Naive thymus-derived CD4-positive, alpha-beta T cell (primary cell): Measurements from ENCODE around the gene SPSB3. TPM values are rescaled to one million over a fixed set of nuclear protein-coding genes. Genes with fewer than 3 reads are reported as not detected.
A peak's percentile ranks its signal among the peaks of the same experiment; 100 is the strongest.

ENCODE experiments used
- ATAC-seq: fragments of 150-1000 bp; cut with Tn5 transposase; 2 replicates; pipeline ENCODE4 v1.10.0; 2021; ENCODE audit warnings: mild to moderate bottlenecking, moderate library complexity
- CTCF ChIA-PET: fragments of 350-600 bp; sonication (Branson Sonifier 250); formaldehyde crosslinking; loops from one replicate; lab custom pipeline; 2021; ENCODE audit warnings: antibody characterized with exemption; lab: Charles Lee
- POLR2A ChIA-PET: fragments of 350-600 bp; sonication (Branson Sonifier 250); formaldehyde crosslinking; loops from one replicate; lab custom pipeline; 2021; ENCODE audit warnings: antibody characterized with exemption, inconsistent platforms; lab: Charles Lee
- DNase-seq, 9 donors: peaks; one replicate each; pipeline versions ENCODE4 v3.0.0 to v3.0.0-alpha.2; 2020 to 2022; ENCODE audit warnings: mixed read lengths in 1 of 9
- H3K27ac ChIP-seq: one replicate; pipeline ENCODE4 v1.7.0; 2013; ENCODE audit warnings: mild to moderate bottlenecking, low read depth, low read length, moderate library complexity
- H3K27me3 ChIP-seq, 2 donors: one replicate each; pipeline ENCODE4 v1.7.0; 2013; ENCODE audit warnings: low read length in 2 of 2, mild to moderate bottlenecking in 2 of 2, moderate library complexity in 2 of 2; ENCODE audit not compliant: control insufficient read depth in 2 of 2, insufficient read depth in 2 of 2
- H3K36me3 ChIP-seq, 3 experiments: 1 replicate in 2 of 3; 2 replicates in 1 of 3; pipeline ENCODE4 v1.7.0; 2013; ENCODE audit warnings: low read length in 3 of 3, mild to moderate bottlenecking in 3 of 3, moderate library complexity in 1 of 3; ENCODE audit not compliant: insufficient read depth in 3 of 3, control insufficient read depth in 2 of 3
- H3K4me1 ChIP-seq, 2 donors: one replicate each; pipeline ENCODE4 v1.7.0; 2013; ENCODE audit warnings: low read length in 2 of 2, mild to moderate bottlenecking in 2 of 2, moderate library complexity in 1 of 2; ENCODE audit not compliant: control insufficient read depth in 2 of 2, insufficient read depth in 2 of 2
- H3K4me3 ChIP-seq: 2 replicates; pipeline ENCODE4 v1.7.0; 2013; ENCODE audit warnings: mild to moderate bottlenecking, low read length
- H3K9me3 ChIP-seq, 3 experiments: 1 replicate in 2 of 3; 2 replicates in 1 of 3; pipeline ENCODE4 v1.7.0; 2013; ENCODE audit warnings: low read length in 3 of 3; ENCODE audit not compliant: control insufficient read depth in 2 of 3
- H3K27ac Mint-ChIP-seq, 9 donors: one replicate each; pipeline ENCODE4 v1.8.0; 2020 to 2022; ENCODE audit warnings: mixed read lengths in 9 of 9, mild to moderate bottlenecking in 8 of 9, moderate library complexity in 5 of 9, inconsistent platforms in 2 of 9
- H3K27me3 Mint-ChIP-seq, 5 donors: one replicate each; pipeline ENCODE4 v1.8.0; 2021 to 2022; ENCODE audit warnings: mixed read lengths in 5 of 5, mild to moderate bottlenecking in 1 of 5
- H3K36me3 Mint-ChIP-seq, 5 donors: one replicate each; pipeline ENCODE4 v1.8.0; 2020 to 2022; ENCODE audit warnings: mixed read lengths in 5 of 5, mild to moderate bottlenecking in 3 of 5, inconsistent platforms in 1 of 5
- H3K4me1 Mint-ChIP-seq, 7 donors: one replicate each; pipeline ENCODE4 v1.8.0; 2020 to 2022; ENCODE audit warnings: mixed read lengths in 7 of 7, mild to moderate bottlenecking in 3 of 7, inconsistent platforms in 1 of 7
- H3K4me3 Mint-ChIP-seq, 10 donors: one replicate each; pipeline ENCODE4 v1.8.0; 2020 to 2022; ENCODE audit warnings: mild to moderate bottlenecking in 10 of 10, mixed read lengths in 10 of 10, moderate library complexity in 6 of 10, inconsistent platforms in 2 of 10
- H3K9me3 Mint-ChIP-seq, 11 donors: one replicate each; pipeline ENCODE4 v1.8.0; 2020 to 2022; ENCODE audit warnings: mixed read lengths in 11 of 11, mild to moderate bottlenecking in 4 of 11, inconsistent platforms in 1 of 11, moderate library complexity in 1 of 11
- intact Hi-C, 2 donors: fragments of 100-400 bp; cut with micrococcal nuclease; formaldehyde crosslinking; loops; one replicate each; pipeline ENCODE4 v1.15.1; 2023
- polyA plus RNA-seq, 2 donors: library from polyadenylated mRNA; unstranded; fragments of 300-500 nt; fragmentation: Illumina TruSeq; gene quantifications; one replicate each; pipeline ENCODE4 v1.2.3, GENCODE V29; 2021
- total RNA-seq, 6 experiments: library from RNA in 5 of 6; stranded (reverse) in 5 of 6; gene quantifications; 1 replicate in 5 of 6; 2 replicates in 1 of 6; pipeline ENCODE4 v1.2.3 and lab custom pipeline; 2021 to 2026

The SPSB3 gene
- total and polyA plus RNA-seq, 7 experiments from 2014 or later, result 38.2 to 127 (median 67.0) TPM

DNA sequence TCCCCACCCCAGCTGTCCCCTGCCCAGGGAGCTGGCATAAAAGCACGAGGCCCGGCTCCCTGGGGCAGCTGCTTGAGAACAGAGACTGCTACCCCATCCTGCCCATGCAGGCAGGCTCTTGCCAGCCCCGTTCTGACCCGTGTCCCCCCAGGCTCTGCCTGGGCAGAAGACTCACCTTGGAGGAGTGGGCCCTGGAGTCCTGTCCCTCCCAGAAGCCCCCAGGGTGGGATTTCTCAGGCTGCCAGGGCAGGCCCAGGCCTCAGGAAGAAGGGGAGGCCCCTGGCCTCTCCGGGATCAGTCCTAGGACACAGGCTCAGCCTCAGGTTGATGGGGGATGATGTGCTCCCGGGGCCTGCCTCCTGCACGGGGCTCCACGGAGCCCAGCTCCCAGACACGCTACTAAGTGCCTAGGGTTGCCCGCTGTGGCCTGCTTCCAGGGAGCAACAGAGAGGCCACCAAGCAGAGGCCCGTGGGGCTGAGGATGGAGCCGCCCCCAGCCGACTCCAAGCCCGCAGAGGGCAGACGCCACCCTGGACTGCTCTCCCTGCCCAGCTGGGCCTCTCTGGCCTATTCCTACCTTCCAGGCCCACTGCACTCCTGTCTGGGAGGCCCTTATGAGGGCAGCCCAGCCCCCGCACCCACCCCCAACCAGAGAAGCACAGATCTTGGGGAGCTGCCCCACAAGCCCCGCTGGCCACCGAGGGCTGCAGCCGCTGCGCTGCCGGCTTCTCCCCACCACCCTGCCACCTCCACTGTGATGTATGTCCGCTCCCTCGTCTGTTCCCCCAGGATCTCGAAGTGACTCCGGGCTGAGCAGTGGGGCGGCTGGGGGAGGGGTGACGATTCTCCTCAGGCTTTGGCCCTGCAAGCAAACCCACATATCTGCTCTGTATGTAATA lies 12.7 kb downstream of the SPSB3 start:
- Histone ChIP-seq H3K36me3 (peaks cover 0 to 50% (median 0%) of the 10 kb centered on the region in 3 experiments), H3K4me1 (peaks cover 13 to 21% of the 10 kb centered on the region in 2 donors), H3K27ac (peak overlapping the region; percentile 85), H3K4me3 (no peak overlapping the region), H3K9me3 (no peaks in the 10 kb centered on the region), H3K27me3 (no peaks in the 10 kb centered on the region)
- peaks cover 8 to 20% (median 13%) of the 10 kb centered on the region in 7 donors for H3K4me1 Mint-ChIP-seq
- DNase-seq, result no peak
- H3K27me3 Mint-ChIP-seq, result peaks cover 0 to 2% (median 0%) of the 10 kb centered on the region in 5 donors
- H3K9me3 Mint-ChIP-seq, result peaks cover 0 to 3% (median 0%) of the 10 kb centered on the region in 11 donors
- peak overlapping the region in 7 of 9 donors; percentile 21 to 83 (median 70) for H3K27ac Mint-ChIP-seq
- ChIA-PET CTCF (interaction anchor here (0.7 to 3.3 kb wide), 3 partner anchors 13 to 71 kb away, joined by 3 to 13 read pairs (median 3); partner anchors contain the start of genes NUBP2 and SPSB3), POLR2A (interaction anchor here (1.4 to 7.9 kb wide), 2 partner anchors 8 to 12 kb away, joined by 5 to 93 read pairs; partner anchors contain the start of genes NUBP2 and SPSB3)
- H3K36me3 Mint-ChIP-seq, result peaks cover 0 to 9% (median 0%) of the 10 kb centered on the region in 5 donors
- H3K4me3 Mint-ChIP-seq, result peak overlapping the region; percentile 37 to 98 (median 80)
- no peak for ATAC-seq
- intact Hi-C loops, result loop anchor here (2.0 to 10.0 kb wide), 4 partner anchors 237 to 498 kb away; partner anchors contain the start of genes RNPS1 (in 1 of the 2), TMEM204 (in 1 of the 2) and UBE2I (in 1 of the 2)

DNA sequence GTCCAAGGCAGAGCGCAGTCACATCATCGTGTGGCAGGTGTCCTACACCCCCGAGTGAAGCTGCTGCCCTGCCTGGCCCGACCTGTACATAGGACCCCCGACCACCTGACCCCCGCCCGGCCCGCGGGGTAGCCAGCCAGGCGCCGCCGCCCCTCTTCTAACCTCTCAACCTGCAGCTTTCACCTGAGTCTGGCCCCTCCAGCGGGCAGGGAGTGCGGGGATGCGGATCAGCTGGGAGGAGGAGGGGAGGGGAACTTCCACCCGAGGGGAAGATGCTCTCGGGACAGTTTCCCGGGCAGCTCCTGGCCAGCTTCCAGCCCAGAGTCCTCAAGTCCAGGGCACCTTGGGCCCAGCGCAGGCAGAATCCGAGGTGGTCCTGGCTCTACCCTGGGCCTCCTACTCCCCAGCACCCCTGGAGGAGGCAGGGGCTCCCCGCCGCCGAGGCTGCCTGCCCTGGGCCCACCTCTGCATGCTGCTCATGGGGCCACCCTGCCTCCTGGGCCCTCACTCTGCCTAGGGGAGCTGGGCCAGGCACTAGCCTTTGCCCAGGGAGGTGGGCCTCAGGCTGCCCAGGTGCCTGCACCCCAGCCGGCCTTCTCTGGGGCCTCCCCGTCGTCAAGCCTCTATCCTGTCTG lies 13.5 kb downstream of the SPSB3 start:
- CTCF ChIA-PET, result no interaction called here
- H3K27me3 Mint-ChIP-seq, result peaks cover 0 to 2% (median 0%) of the 10 kb centered on the region in 5 donors
- peak overlapping the region in 1 of 10 donors; percentile 21 for H3K4me3 Mint-ChIP-seq
- POLR2A ChIA-PET, result interaction anchor here (1.4 to 7.9 kb wide), 2 partner anchors 9 to 13 kb away, joined by 5 to 93 read pairs; partner anchors contain the start of genes NUBP2 and SPSB3
- Histone ChIP-seq H3K9me3 (no peaks in the 10 kb centered on the region), H3K4me3 (no peak overlapping the region), H3K27me3 (no peaks in the 10 kb centered on the region), H3K36me3 (peaks cover 0 to 57% (median 0%) of the 10 kb centered on the region in 3 experiments), H3K27ac (no peak overlapping the region), H3K4me1 (peaks cover 5 to 14% of the 10 kb centered on the region in 2 donors)
- peaks cover 0 to 3% (median 0%) of the 10 kb centered on the region in 11 donors for H3K9me3 Mint-ChIP-seq
- intact Hi-C loops, result no loop called here
- H3K36me3 Mint-ChIP-seq, result peaks cover 0 to 9% (median 0%) of the 10 kb centered on the region in 5 donors
- H3K4me1 Mint-ChIP-seq, result peaks cover 8 to 18% (median 13%) of the 10 kb centered on the region in 7 donors
- DNase-seq (no peak), ATAC-seq (no peak)
- H3K27ac Mint-ChIP-seq, result peak overlapping the region in 1 of 9 donors; percentile 33

DNA sequence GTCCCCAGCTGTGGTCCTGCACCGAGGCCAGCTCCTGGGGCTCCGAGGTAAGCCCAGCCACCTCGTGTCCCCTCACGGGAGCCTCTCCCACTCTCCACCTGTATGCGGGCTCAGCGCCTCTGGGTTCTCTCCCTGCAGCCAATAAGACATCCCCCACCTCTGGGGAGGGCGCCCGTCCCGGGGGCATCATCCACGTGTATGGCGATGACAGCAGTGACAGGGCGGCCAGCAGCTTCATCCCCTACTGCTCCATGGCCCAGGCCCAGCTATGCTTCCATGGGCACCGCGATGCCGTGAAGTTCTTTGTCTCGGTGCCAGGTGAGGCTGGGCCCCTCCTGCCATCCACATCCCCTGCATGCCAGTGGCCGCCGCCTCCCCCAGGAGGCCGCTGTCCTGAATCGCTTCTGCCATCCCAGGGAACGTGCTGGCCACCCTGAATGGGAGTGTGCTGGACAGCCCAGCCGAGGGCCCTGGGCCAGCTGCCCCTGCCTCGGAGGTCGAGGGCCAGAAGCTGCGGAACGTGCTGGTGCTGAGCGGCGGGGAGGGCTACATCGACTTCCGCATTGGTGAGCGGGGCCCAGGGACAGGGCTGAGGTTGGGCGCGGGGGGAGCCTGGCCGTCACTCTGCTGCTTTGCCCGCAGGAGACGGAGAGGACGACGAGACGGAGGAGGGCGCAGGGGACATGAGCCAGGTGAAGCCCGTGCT lies 14.2 kb downstream of the SPSB3 start:
- peaks cover 0 to 9% (median 0%) of the 10 kb centered on the region in 5 donors for H3K36me3 Mint-ChIP-seq
- CTCF ChIA-PET, result no interaction called here
- peaks cover 8 to 16% (median 12%) of the 10 kb centered on the region in 7 donors for H3K4me1 Mint-ChIP-seq
- no peaks in the 10 kb centered on the region for H3K9me3 ChIP-seq
- H3K4me3 ChIP-seq, result no peak overlapping the region
- no peak overlapping the region for H3K27ac ChIP-seq
- H3K27ac Mint-ChIP-seq, result peak overlapping the region in 2 of 9 donors; percentile 54 to 71
- H3K36me3 ChIP-seq, result peaks cover 0 to 57% (median 0%) of the 10 kb centered on the region in 3 experiments
- DNase-seq (peak in 1 of 9 donors; percentile 12), ATAC-seq (no peak)
- POLR2A ChIA-PET, result interaction anchor here (1.4 to 7.9 kb wide), 2 partner anchors 9 to 13 kb away, joined by 5 to 93 read pairs; partner anchors contain the start of genes NUBP2 and SPSB3
- peaks cover 0 to 3% (median 0%) of the 10 kb centered on the region in 11 donors for H3K9me3 Mint-ChIP-seq
- no peaks in the 10 kb centered on the region for H3K27me3 ChIP-seq
- peaks cover 0 to 2% (median 0%) of the 10 kb centered on the region in 5 donors for H3K27me3 Mint-ChIP-seq
- H3K4me1 ChIP-seq, result peaks cover 3 to 11% of the 10 kb centered on the region in 2 donors
- intact Hi-C loops, result no loop called here
- H3K4me3 Mint-ChIP-seq, result no peak overlapping the region

DNA sequence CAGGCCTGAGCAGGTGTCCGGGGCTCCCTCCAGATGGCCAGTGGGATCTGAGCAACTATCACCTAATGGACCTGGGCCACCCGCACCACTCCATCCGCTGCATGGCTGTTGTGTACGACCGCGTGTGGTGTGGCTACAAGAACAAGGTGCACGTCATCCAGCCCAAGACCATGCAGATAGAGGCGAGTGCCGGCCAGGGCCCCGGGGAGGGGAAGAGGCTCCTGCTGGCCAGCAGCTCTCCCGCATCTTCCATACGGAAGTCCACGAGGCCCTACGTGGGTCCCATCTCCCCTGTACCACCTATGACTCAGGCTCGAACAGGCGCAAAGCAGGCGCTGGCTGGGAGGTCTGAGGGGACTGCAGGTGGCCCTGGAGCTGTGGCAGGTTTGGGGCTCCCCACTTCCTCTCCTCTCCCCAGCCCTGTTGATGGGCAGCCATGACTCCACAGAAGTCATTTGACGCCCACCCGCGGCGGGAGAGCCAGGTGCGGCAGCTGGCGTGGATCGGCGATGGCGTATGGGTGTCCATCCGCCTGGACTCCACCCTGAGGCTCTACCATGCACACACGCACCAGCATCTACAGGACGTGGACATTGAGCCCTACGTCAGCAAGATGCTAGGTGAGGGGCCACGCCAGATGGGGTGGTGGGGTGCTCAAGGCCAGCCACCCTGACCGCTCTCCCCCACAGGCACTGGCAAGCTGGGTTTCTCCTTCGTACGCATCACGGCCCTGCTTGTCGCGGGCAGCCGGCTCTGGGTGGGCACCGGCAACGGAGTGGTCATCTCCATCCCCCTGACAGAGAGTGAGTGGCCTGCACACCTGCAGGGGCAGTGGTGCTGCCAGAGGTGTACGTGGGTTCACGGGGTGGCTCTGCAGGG lies 15.0 kb downstream of the SPSB3 start:
- H3K4me1 Mint-ChIP-seq, result peaks cover 7 to 14% (median 12%) of the 10 kb centered on the region in 7 donors
- no peak for DNase-seq
- Histone ChIP-seq H3K27ac (no peak overlapping the region), H3K4me1 (peaks cover 3 to 11% of the 10 kb centered on the region in 2 donors), H3K36me3 (peaks cover 0 to 60% (median 0%) of the 10 kb centered on the region in 3 experiments), H3K4me3 (no peak overlapping the region), H3K9me3 (no peaks in the 10 kb centered on the region), H3K27me3 (no peaks in the 10 kb centered on the region)
- H3K36me3 Mint-ChIP-seq, result peaks cover 0 to 8% (median 0%) of the 10 kb centered on the region in 5 donors
- no peak for ATAC-seq
- POLR2A ChIA-PET, result interaction anchor here (0.6 to 7.9 kb wide), 2 partner anchors 14 to 117 kb away, joined by 3 to 93 read pairs; partner anchors contain the start of genes NUBP2 and SPSB3
- CTCF ChIA-PET, result no interaction called here
- H3K27ac Mint-ChIP-seq, result peak overlapping the region in 1 of 9 donors; percentile 25
- peaks cover 0 to 3% (median 0%) of the 10 kb centered on the region in 11 donors for H3K9me3 Mint-ChIP-seq
- H3K4me3 Mint-ChIP-seq, result no peak overlapping the region
- peaks cover 0 to 2% (median 0%) of the 10 kb centered on the region in 5 donors for H3K27me3 Mint-ChIP-seq
- intact Hi-C loops, result no loop called here

DNA sequence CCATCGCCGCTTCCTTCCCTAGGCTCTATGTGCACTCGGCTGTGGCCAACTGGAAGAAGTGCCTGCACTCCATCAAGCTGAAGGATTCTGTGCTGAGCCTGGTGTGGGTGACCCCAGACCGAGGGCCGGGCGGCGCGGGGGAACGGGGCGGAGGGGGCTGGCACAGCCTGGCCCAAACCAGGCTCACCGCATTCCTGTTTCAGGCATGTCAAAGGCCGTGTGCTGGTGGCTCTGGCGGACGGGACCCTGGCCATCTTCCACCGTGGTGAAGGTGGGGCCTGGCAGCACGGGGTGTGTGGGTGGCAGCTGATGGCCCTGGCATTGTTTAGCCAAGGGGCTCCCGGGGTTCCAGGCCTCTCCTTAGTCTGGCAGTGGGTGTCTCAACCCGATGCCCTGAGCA lies 15.7 kb downstream of the SPSB3 start:
- no peaks in the 10 kb centered on the region for H3K9me3 Mint-ChIP-seq
- ATAC-seq (no peak), DNase-seq (no peak)
- Histone ChIP-seq H3K9me3 (no peaks in the 10 kb centered on the region), H3K4me3 (no peak overlapping the region), H3K27ac (no peak overlapping the region), H3K27me3 (no peaks in the 10 kb centered on the region), H3K4me1 (peaks cover 3 to 6% of the 10 kb centered on the region in 2 donors), H3K36me3 (peaks cover 0 to 67% (median 0%) of the 10 kb centered on the region in 3 experiments)
- CTCF ChIA-PET, result no interaction called here
- POLR2A ChIA-PET, result no interaction called here
- H3K27me3 Mint-ChIP-seq, result no peaks in the 10 kb centered on the region
- peaks cover 0 to 2% (median 0%) of the 10 kb centered on the region in 5 donors for H3K36me3 Mint-ChIP-seq
- peaks cover under 1 to 8% (median 5%) of the 10 kb centered on the region in 7 donors for H3K4me1 Mint-ChIP-seq
- H3K4me3 Mint-ChIP-seq, result no peak overlapping the region
- no peak overlapping the region for H3K27ac Mint-ChIP-seq
- intact Hi-C loops, result no loop called here
